Measurements from ENCODE around the gene MPPE1. TPM values are rescaled to one million over a fixed set of nuclear protein-coding genes. Genes with fewer than 3 reads are reported as not detected.
A peak's percentile ranks its signal among the peaks of the same experiment; 100 is the strongest.
"Not testable (repeated sequence)": the region's sequence is repeated elsewhere in the genome, so short reads cannot be mapped to it uniquely, and the experiment has no call there.

MPPE1 gene
- total and polyA plus RNA-seq, 8 donors: 39.8 to 68.0 (median 43.9) TPM

GRCh38 chr18:11925800-11926481, 17.8 kb upstream of the MPPE1 start:
- no peaks in the 10 kb centered on the region for H3K36me3 ChIP-seq
- intact Hi-C loops (cut with DNase I): no loop called here
- TF ChIP-seq, protein P1, sequence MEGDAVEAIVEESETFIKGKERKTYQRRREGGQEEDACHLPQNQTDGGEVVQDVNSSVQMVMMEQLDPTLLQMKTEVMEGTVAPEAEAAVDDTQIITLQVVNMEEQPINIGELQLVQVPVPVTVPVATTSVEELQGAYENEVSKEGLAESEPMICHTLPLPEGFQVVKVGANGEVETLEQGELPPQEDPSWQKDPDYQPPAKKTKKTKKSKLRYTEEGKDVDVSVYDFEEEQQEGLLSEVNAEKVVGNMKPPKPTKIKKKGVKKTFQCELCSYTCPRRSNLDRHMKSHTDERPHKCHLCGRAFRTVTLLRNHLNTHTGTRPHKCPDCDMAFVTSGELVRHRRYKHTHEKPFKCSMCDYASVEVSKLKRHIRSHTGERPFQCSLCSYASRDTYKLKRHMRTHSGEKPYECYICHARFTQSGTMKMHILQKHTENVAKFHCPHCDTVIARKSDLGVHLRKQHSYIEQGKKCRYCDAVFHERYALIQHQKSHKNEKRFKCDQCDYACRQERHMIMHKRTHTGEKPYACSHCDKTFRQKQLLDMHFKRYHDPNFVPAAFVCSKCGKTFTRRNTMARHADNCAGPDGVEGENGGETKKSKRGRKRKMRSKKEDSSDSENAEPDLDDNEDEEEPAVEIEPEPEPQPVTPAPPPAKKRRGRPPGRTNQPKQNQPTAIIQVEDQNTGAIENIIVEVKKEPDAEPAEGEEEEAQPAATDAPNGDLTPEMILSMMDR (IDR thresholded peaks at IDR 0.05): no peak
- ATAC-seq (no peak), DNase-seq (no peak)
- H3K4me1 ChIP-seq: peaks cover 0 to 17% of the 10 kb centered on the region in 2 donors
- H3K4me3 ChIP-seq: no peak overlapping the region
- H3K27ac ChIP-seq: no peak overlapping the region
- no peaks in the 10 kb centered on the region for H3K27me3 ChIP-seq
- H3K9me3 ChIP-seq: no peaks in the 10 kb centered on the region

DNA sequence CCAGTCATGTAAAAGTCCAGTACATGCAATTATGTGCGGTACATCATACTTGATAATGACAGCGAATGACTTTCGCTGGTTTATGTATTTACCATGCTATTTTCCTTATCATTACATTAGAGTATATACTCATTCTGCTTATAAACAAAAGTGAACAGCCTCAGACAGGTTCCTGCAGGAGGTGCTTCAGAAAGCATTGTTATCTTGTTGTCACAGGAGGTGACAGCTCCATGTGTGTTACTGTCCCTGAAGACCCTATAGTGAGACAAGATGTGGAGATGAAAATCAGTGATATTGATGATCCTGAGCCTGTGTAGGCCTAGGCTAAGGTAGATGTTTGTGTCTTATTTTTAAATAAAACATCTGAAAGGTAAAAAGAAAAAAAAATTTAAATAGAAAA, 15.3 kb upstream of the MPPE1 start:
- Histone ChIP-seq H3K36me3 (no peaks in the 10 kb centered on the region), H3K4me3 (no peak overlapping the region), H3K27ac (no peak overlapping the region), H3K9me3 (no peaks in the 10 kb centered on the region), H3K27me3 (no peaks in the 10 kb centered on the region), H3K4me1 (peaks cover 0 to 17% of the 10 kb centered on the region in 2 donors)
- TF ChIP-seq, protein P1 (IDR thresholded peaks at IDR 0.05): no peak
- intact Hi-C loops (cut with DNase I): no loop called here
- ATAC-seq (no peak), DNase-seq (no peak)

DNA sequence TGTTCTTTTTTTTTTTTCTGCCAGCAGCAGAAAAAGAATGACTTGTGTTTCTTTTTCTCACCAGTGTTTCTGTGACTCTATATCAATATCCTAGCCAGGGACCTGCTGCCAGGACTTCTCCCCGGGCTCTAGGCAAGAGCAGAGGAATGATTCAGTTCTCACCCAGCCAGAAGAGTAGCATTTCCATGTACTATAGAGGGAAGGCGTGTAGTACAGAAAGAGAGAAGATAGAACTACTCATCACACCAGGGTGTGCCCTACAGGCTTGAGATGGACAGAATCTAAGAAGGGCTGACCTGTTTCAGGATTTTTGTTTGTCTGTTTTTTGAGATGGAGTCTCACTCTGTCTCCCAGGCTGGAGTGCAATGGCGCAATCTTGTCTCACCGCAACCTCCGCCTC, 11.4 kb upstream of the MPPE1 start:
- H3K27ac ChIP-seq; H3K36me3 ChIP-seq; DNase-seq; ATAC-seq; H3K27me3 ChIP-seq; H3K4me3 ChIP-seq; H3K9me3 ChIP-seq; intact Hi-C loops (cut with DNase I): not testable (repeated sequence)
- H3K4me1 ChIP-seq: peaks cover 0 to 21% of the 10 kb centered on the region in 2 donors

DNA sequence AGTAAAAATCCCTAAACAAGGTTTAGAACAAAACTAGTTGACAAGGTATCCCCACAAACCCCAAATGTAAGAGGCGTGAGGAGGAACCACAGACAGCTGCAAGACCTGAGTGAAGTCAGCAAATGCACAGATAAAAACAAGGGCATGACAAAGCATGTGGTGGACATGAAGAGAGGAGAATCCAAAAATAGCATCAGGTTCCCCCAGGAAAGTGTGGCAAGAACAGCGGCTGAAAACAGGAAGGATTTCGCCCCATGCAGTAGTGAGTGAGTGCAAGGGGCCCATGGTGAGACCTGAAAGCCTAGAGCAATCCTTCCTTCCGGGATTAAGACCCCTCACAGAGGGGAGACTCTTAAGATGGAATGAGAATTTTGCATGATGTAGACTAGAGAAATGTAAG, 8.8 kb upstream of the MPPE1 start:
- peak; percentile 51 for ATAC-seq
- H3K27me3 ChIP-seq; intact Hi-C loops (cut with DNase I); DNase-seq; H3K4me3 ChIP-seq; H3K36me3 ChIP-seq; H3K9me3 ChIP-seq: not testable (repeated sequence)
- H3K4me1 ChIP-seq: peaks cover 0 to 20% of the 10 kb centered on the region in 2 donors
- H3K27ac ChIP-seq: peak overlapping the region in 1 of 2 donors; percentile 84

DNA sequence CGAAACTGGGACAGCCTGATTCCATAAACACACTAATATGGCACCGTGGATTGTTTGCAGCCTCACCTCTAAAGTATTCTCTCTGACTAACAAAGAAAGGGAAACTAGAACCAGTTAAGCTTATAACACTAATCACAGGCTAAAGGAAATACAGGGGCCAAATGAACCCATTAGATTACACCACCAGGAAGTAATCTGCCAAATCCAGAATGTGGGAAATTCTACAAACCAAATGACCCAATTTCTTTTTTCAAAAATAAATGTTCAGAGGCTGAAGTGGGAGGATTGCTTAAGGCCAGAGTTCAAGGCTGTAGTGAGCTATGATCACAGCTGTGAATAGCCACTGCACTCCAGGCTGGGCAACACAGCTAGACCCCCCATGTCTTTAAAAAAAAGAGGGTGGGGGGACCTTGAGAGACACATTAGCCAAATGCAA, 1.5 kb upstream of the MPPE1 start:
- peaks cover 0 to 7% of the 10 kb centered on the region in 2 donors for H3K36me3 ChIP-seq
- ATAC-seq (peak; percentile 28), DNase-seq (peak in 1 of 4 donors; percentile 9)
- peak overlapping the region; percentile 100 for H3K27ac ChIP-seq
- intact Hi-C loops (cut with DNase I): no loop called here
- peak overlapping the region; percentile 68 to 76 for H3K4me3 ChIP-seq
- TF ChIP-seq, protein P1 (IDR thresholded peaks at IDR 0.05): no peak
- H3K9me3 ChIP-seq: no peaks in the 10 kb centered on the region
- peaks cover 15 to 38% of the 10 kb centered on the region in 2 donors for H3K4me1 ChIP-seq
- no peaks in the 10 kb centered on the region for H3K27me3 ChIP-seq

DNA sequence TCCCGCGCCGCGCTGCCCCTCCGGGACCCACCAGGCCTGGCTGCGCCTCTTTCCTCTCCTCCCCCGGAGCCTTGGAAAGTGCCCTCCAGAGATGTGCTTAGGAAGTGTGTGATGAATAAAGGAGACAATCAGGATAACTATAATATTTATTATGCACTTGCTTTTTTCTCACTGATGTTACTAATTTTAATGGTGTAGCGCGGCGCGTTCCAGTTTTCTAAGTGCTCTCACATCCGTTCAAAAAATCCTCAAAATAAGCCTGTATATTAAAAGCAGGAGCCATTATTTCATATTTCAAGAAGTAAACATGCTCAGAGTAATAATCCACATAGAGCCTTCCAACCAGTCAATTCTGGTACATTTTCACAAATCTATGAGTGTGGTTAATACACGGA, 941 bp upstream of the MPPE1 start:
- DNase-seq: no peak
- no peak for ATAC-seq
- intact Hi-C loops (cut with DNase I): no loop called here

More for the DNA sequence above, 941 bp upstream of the MPPE1 start:
- H3K4me3 ChIP-seq: peak overlapping the region; percentile 68 to 76
- H3K36me3 ChIP-seq: peaks cover 0 to 12% of the 10 kb centered on the region in 2 donors
- H3K9me3 ChIP-seq: no peaks in the 10 kb centered on the region
- no peaks in the 10 kb centered on the region for H3K27me3 ChIP-seq
- H3K4me1 ChIP-seq: peaks cover 15 to 38% of the 10 kb centered on the region in 2 donors
- H3K27ac ChIP-seq: peak overlapping the region; percentile 100
- TF ChIP-seq, protein P1 (IDR thresholded peaks at IDR 0.05): no peak

Measured in left lung (tissue), 10 donors.